Upper lobe of left lung (tissue), 6 donors: ENCODE results near the gene PDSS2. TPM values are rescaled to one million over a fixed set of nuclear protein-coding genes. Genes with fewer than 3 reads are reported as not detected.

Experiments
- ATAC-seq, 2 donors: fragments of 200-7000 bp; cut with Tn5 transposase; one replicate each; pipeline ENCODE4 v1.9.1; 2022; ENCODE audit warnings: mild to moderate bottlenecking in 2 of 2, moderate library complexity in 2 of 2; ENCODE audit not compliant: low FRiP score in 2 of 2
- DNase-seq, 2 donors: peaks; one replicate each; pipeline ENCODE4 v3.0.0-alpha.2; 2019 to 2020
- H3K27ac ChIP-seq, 4 donors: fragments of 200-600 bp; sonication (generic); one replicate each; pipeline ENCODE4 v1.5.1; 2016 to 2019
- H3K27me3 ChIP-seq, 4 donors: fragments of 200-600 bp; sonication (generic); one replicate each; pipeline ENCODE4 v1.5.1; 2017 to 2019
- H3K36me3 ChIP-seq, 4 donors: fragments of 200-600 bp; sonication (generic); one replicate each; pipeline ENCODE4 v1.5.1; 2016 to 2019
- H3K4me1 ChIP-seq, 4 donors: fragments of 200-600 bp; sonication (generic); one replicate each; pipeline ENCODE4 v1.5.1; 2018 to 2019
- H3K4me3 ChIP-seq, 4 donors: fragments of 200-600 bp; sonication (generic); one replicate each; pipeline ENCODE4 v1.5.1; 2017 to 2019; ENCODE audit warnings: mild to moderate bottlenecking in 2 of 4, moderate library complexity in 1 of 4
- H3K9me3 ChIP-seq, 4 donors: fragments of 200-600 bp; sonication (generic); one replicate each; pipeline ENCODE4 v1.5.1; 2018 to 2019
- EP300 ChIP-seq, 4 donors: sonication (generic); formaldehyde crosslinking; IDR thresholded peaks; one replicate each; pipeline ENCODE4 v1.5.1; 2017; ENCODE audit warnings: antibody characterized with exemption in 4 of 4, control low read depth in 2 of 4
- POLR2A ChIP-seq, 4 donors: fragments of 450-650 bp; IDR thresholded peaks; one replicate each; pipeline ENCODE4 v1.5.1; 2016 to 2017; ENCODE audit warnings: antibody characterized with exemption in 4 of 4, mild to moderate bottlenecking in 2 of 4
- POLR2AphosphoS5 ChIP-seq, 2 donors: sonication (generic); formaldehyde crosslinking; IDR thresholded peaks; one replicate each; pipeline ENCODE4 v1.5.1; 2017; ENCODE audit warnings: antibody characterized with exemption in 2 of 2
- WGBS, 2 donors: methylation state at CpG; one replicate each; pipeline ENCODE4 v1.1.5; 2017 to 2018; 5-methylcytosine and 5-hydroxymethylcytosine counted together
- total RNA-seq, 6 donors: library from RNA; depleted of rRNA in 4 of 6; stranded (reverse); fragments of >200 nt in 4 of 6; gene quantifications; one replicate each; pipeline versions ENCODE4 v1.1.0 to v1.2.1, GENCODE V29; 2016 to 2021
- TF ChIP-seq, protein P1 (sequence below), 6 experiments: fragments of 450-650 bp in 4 of 6; fragments of 200-600 bp in 2 of 6; sonication (generic) in 2 of 6; IDR thresholded peaks; one replicate each; pipeline ENCODE4 v1.5.1; 2016 to 2019; ENCODE audit warnings: antibody characterized with exemption in 6 of 6
- donor health status: DM: no; HTN: no; CAD: no; lungs with moderate emphysema.
- donor health status: DM: no; HTN: yes; CAD: no; lungs with severe emphysema.

The PDSS2 gene
- total RNA-seq, 6 donors from 2014 or later = 5.1 to 20.9 (median 15.0) TPM

GRCh38 chr6:107215334-107215733 lies 244.0 kb downstream of the PDSS2 start:
- Histone ChIP-seq H3K27me3 (no peaks in the 10 kb centered on the region), H3K4me3 (no peak overlapping the region), H3K4me1 (no peaks in the 10 kb centered on the region), H3K27ac (no peak overlapping the region), H3K36me3 (no peaks in the 10 kb centered on the region), H3K9me3 (no peaks in the 10 kb centered on the region)
- TF ChIP-seq, protein P1, sequence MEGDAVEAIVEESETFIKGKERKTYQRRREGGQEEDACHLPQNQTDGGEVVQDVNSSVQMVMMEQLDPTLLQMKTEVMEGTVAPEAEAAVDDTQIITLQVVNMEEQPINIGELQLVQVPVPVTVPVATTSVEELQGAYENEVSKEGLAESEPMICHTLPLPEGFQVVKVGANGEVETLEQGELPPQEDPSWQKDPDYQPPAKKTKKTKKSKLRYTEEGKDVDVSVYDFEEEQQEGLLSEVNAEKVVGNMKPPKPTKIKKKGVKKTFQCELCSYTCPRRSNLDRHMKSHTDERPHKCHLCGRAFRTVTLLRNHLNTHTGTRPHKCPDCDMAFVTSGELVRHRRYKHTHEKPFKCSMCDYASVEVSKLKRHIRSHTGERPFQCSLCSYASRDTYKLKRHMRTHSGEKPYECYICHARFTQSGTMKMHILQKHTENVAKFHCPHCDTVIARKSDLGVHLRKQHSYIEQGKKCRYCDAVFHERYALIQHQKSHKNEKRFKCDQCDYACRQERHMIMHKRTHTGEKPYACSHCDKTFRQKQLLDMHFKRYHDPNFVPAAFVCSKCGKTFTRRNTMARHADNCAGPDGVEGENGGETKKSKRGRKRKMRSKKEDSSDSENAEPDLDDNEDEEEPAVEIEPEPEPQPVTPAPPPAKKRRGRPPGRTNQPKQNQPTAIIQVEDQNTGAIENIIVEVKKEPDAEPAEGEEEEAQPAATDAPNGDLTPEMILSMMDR (IDR thresholded peaks at IDR 0.05) = no peak
- no peak for TF ChIP-seq POLR2AphosphoS5 (IDR thresholded peaks at IDR 0.05)
- no peak for TF ChIP-seq EP300 (IDR thresholded peaks at IDR 0.05)
- TF ChIP-seq POLR2A (IDR thresholded peaks at IDR 0.05) = no peak
- DNase-seq (no peak), ATAC-seq (no peak)
- WGBS, 2 donors = 89 to 96% methylated on average over 1 of the region's 1 CpG

DNA sequence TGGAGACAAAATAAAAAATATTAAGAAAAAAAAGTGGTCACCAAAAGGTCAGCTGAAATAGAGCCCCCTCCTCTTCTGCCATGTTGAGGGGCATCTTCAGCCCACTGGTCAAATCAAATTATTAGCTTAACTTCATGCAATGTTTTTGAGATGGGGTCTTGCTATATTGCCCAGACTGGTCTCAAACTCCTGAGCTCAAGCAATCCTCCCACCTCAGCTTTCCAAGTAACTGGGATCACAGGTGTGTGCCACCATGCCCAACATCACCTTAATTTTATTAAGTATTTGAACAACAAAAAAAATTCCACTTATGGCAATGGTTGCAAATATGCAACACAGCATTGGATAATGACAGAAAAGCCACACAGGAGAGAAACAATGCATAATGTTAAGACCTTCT lies 244.7 kb downstream of the PDSS2 start:
- Histone ChIP-seq H3K4me1 (no peaks in the 10 kb centered on the region), H3K4me3 (no peak overlapping the region), H3K9me3 (no peaks in the 10 kb centered on the region), H3K27ac (no peak overlapping the region), H3K27me3 (no peaks in the 10 kb centered on the region), H3K36me3 (no peaks in the 10 kb centered on the region)
- TF ChIP-seq, protein P1 (IDR thresholded peaks at IDR 0.05) = no peak
- TF ChIP-seq EP300 (IDR thresholded peaks at IDR 0.05) (no peak), POLR2A (IDR thresholded peaks at IDR 0.05) (no peak), POLR2AphosphoS5 (IDR thresholded peaks at IDR 0.05) (no peak)
- no peak for ATAC-seq
- DNase-seq = no peak

DNA sequence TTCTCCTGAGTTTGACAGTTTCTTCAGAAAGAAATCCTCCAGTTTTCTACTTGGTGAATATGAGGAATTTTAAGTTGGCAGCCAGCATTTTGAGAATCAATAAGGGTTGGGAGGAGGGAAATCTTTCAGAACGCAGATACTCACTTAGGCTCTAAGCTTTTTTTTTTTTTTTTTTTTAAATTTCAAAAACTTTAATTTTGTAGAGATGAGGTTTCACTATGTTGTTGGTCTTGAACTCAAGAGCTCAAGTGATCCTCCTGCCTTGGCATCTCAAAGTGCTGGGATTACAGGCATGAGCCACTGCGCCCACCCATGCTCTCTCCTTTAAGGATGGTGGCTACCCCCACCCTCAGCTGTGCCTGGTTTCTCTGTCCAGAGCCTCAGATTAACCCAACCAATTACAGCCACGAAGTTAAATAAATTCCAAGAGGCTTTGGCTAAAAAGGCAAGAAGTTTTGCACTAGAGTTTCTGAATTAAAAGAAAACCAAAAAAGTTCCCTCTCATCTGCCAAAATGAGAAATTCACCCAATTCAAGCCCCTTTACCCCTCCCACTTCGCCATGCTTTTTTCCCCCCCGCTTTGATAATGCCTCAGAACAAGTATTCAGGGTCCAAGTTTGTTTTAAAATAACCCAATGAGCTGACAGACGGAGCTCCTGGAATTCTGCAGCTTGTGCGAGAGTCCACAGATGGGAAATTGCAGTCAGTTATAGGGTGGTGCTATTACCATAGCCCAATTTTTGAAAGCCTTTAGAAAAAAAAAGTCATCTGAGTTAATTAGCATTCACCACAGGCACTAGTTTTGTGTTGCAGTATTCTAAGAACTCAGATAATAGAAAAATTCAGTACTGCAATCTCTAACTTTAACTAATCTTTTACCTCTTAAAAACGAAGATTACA lies 249.7 kb downstream of the PDSS2 start:
- Histone ChIP-seq H3K27ac (peak overlapping the region in 1 of 4 donors; percentile 3), H3K36me3 (no peaks in the 10 kb centered on the region), H3K4me3 (no peak overlapping the region), H3K9me3 (no peaks in the 10 kb centered on the region), H3K27me3 (no peaks in the 10 kb centered on the region), H3K4me1 (no peaks in the 10 kb centered on the region)
- DNase-seq (no peak), ATAC-seq (no peak)
- 74 to 86% methylated on average over 8 of the region's 8 CpGs for WGBS, 2 donors
- TF ChIP-seq EP300 (IDR thresholded peaks at IDR 0.05) = no peak
- no peak for TF ChIP-seq POLR2A (IDR thresholded peaks at IDR 0.05)
- TF ChIP-seq POLR2AphosphoS5 (IDR thresholded peaks at IDR 0.05) = no peak
- TF ChIP-seq, protein P1 (IDR thresholded peaks at IDR 0.05) = no peak

- H3K27me3 ChIP-seq = no peaks in the 10 kb centered on the region
- H3K9me3 ChIP-seq = peaks cover 0 to 4% (median 0%) of the 10 kb centered on the region in 4 donors
- no peaks in the 10 kb centered on the region for H3K36me3 ChIP-seq
- peaks cover 0 to 6% (median 0%) of the 10 kb centered on the region in 4 donors for H3K4me1 ChIP-seq
- H3K4me3 ChIP-seq = no peak overlapping the region
- DNase-seq (peak in 1 of 2 donors; percentile 34), ATAC-seq (no peak)
- TF ChIP-seq POLR2A (IDR thresholded peaks at IDR 0.05) (no peak), POLR2AphosphoS5 (IDR thresholded peaks at IDR 0.05) (no peak), EP300 (IDR thresholded peaks at IDR 0.05) (no peak)
- TF ChIP-seq, protein P1 (IDR thresholded peaks at IDR 0.05) = no peak
- H3K27ac ChIP-seq = no peak overlapping the region
- 91 to 92% methylated on average over 4 of the region's 4 CpGs for whole genome bisulfite sequencing, 2 donors
Observed at GRCh38 chr6:107207251-107207873, 252.0 kb downstream of the PDSS2 start.
